ENCODE data around the gene NANOS1.

GRCh38 chr10:118982366-118982765 lies 47.1 kb upstream of the NANOS1 start:
- TF ChIP-seq ZNF140 (CRISPR knock-in tag; IDR thresholded peaks at IDR 0.05) (no peak), FOXK1 (CRISPR knock-in tag; IDR thresholded peaks at IDR 0.05; ENCODE audit: borderline replicate concordance) (no peak), POLR2A (conservative IDR thresholded peaks at IDR 0.05) (no peak), SIX5 (IDR thresholded peaks at IDR 0.05; ENCODE audit: borderline replicate concordance in 1 of 2, insufficient read depth in 1 of 2, low read depth in 1 of 2, low read length in 2 of 2) (no peak), SREBF2 (CRISPR knock-in tag; IDR thresholded peaks at IDR 0.05) (no peak), CTCF (IDR thresholded peaks at IDR 0.05 in 2 of 3, conservative IDR thresholded peaks at IDR 0.05 in 1 of 3; ENCODE audit: insufficient read depth in 2 of 3, low read depth in 1 of 3, low read length in 3 of 3) (no peak), SP2 (IDR thresholded peaks at IDR 0.05; ENCODE audit: extremely low read depth, low read depth, low read length, poor library complexity, severe bottlenecking) (no peak), CHD2 (IDR thresholded peaks at IDR 0.05; ENCODE audit: low read depth, low read length) (no peak), NR2C2 (CRISPR knock-in tag; IDR thresholded peaks at IDR 0.05) (no peak), NR2C2 (tag; IDR thresholded peaks at IDR 0.05) (no peak), PPARD (CRISPR knock-in tag; IDR thresholded peaks at IDR 0.05) (no peak), MTF1 (CRISPR knock-in tag; IDR thresholded peaks at IDR 0.05; ENCODE audit: borderline replicate concordance) (no peak), ZNF707 (CRISPR knock-in tag; conservative IDR thresholded peaks at IDR 0.05) (no peak), JUN (IDR thresholded peaks at IDR 0.05; ENCODE audit: borderline replicate concordance, low read depth, low read length) (no peak), JUN (CRISPR knock-in tag; IDR thresholded peaks at IDR 0.05; ENCODE audit: borderline replicate concordance) (no peak)
- TF ChIP-seq, protein P1, sequence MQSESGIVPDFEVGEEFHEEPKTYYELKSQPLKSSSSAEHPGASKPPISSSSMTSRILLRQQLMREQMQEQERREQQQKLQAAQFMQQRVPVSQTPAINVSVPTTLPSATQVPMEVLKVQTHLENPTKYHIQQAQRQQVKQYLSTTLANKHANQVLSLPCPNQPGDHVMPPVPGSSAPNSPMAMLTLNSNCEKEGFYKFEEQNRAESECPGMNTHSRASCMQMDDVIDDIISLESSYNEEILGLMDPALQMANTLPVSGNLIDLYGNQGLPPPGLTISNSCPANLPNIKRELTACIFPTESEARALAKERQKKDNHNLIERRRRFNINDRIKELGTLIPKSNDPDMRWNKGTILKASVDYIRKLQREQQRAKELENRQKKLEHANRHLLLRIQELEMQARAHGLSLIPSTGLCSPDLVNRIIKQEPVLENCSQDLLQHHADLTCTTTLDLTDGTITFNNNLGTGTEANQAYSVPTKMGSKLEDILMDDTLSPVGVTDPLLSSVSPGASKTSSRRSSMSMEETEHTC (IDR thresholded peaks at IDR 0.05) = no peak
